Vagina (tissue), 2 donors: ENCODE data around the gene LRRC43. TPM values are rescaled to one million over a fixed set of nuclear protein-coding genes. Genes with fewer than 3 reads are reported as not detected.

ENCODE experiments used
- DNase-seq, 2 donors: peaks; one replicate each; pipeline ENCODE4 v3.0.0-alpha.2; 2017; ENCODE audit errors: extremely low spot score in 2 of 2
- H3K27ac ChIP-seq: fragments of 200-600 bp; sonication (generic); one replicate; pipeline ENCODE4 v1.5.1; 2019
- H3K27me3 ChIP-seq: fragments of 200-600 bp; sonication (generic); one replicate; pipeline ENCODE4 v1.5.1; 2019
- H3K36me3 ChIP-seq, 2 donors: fragments of 200-600 bp; sonication (generic); one replicate each; pipeline ENCODE4 v1.5.1; 2017 to 2019
- H3K4me1 ChIP-seq: fragments of 200-600 bp; sonication (generic); one replicate; pipeline ENCODE4 v1.5.1; 2019
- H3K4me3 ChIP-seq, 2 donors: fragments of 200-600 bp; sonication (generic); 1 replicate in 1 of 2; 2 replicates in 1 of 2; pipeline ENCODE4 v1.5.1; 2016 to 2019
- H3K9me3 ChIP-seq: fragments of 200-600 bp; sonication (generic); one replicate; pipeline ENCODE4 v1.5.1; 2019
- CTCF ChIP-seq, 3 experiments: fragments of 450-650 bp in 2 of 3; fragments of 200-600 bp in 1 of 3; sonication (generic) in 1 of 3; IDR thresholded peaks; one replicate each; pipeline ENCODE4 v1.5.1; 2017 to 2019; ENCODE audit warnings: antibody characterized with exemption in 3 of 3, mild to moderate bottlenecking in 2 of 3, moderate library complexity in 2 of 3
- POLR2A ChIP-seq, 2 donors: fragments of 450-650 bp; IDR thresholded peaks; one replicate each; pipeline ENCODE4 v1.6.1; 2017; ENCODE audit warnings: antibody characterized with exemption in 2 of 2, mild to moderate bottlenecking in 2 of 2, moderate library complexity in 2 of 2
- POLR2AphosphoS5 ChIP-seq, 2 donors: sonication (generic); formaldehyde crosslinking; IDR thresholded peaks; one replicate each; pipeline ENCODE4 v1.9.0; 2017; ENCODE audit warnings: antibody characterized with exemption in 2 of 2, mild to moderate bottlenecking in 2 of 2, low read depth in 1 of 2; ENCODE audit not compliant: insufficient read depth in 1 of 2
- intact Hi-C: fragments of 100-400 bp; cut with DNase I; formaldehyde crosslinking; loops from one replicate; pipeline ENCODE4 v1.15.1; 2023
- total RNA-seq: library from RNA; depleted of rRNA; stranded (reverse); fragments of >200 nt; gene quantifications from one replicate; pipeline ENCODE4 v1.2.3, GENCODE V29; 2016

The LRRC43 gene
- total RNA-seq, 1 donor from 2014 or later = not detected

- H3K27ac ChIP-seq = no peak overlapping the region
- H3K4me3 ChIP-seq = no peak overlapping the region
- peaks cover 9% of the 10 kb centered on the region for H3K4me1 ChIP-seq
- H3K9me3 ChIP-seq = no peaks in the 10 kb centered on the region
- H3K36me3 ChIP-seq = no peaks in the 10 kb centered on the region
- no peaks in the 10 kb centered on the region for H3K27me3 ChIP-seq
- no peak for TF ChIP-seq POLR2AphosphoS5 (IDR thresholded peaks at IDR 0.05; ENCODE audit: insufficient read depth in 1 of 2, low read depth in 1 of 2)
- no peak for TF ChIP-seq CTCF (IDR thresholded peaks at IDR 0.05)
- TF ChIP-seq POLR2A (IDR thresholded peaks at IDR 0.05) = no peak
- intact Hi-C loops = no loop called here
- DNase-seq = no peak
Observed at GRCh38 chr12:122184517-122184916, 1.6 kb downstream of the LRRC43 start.

DNA sequence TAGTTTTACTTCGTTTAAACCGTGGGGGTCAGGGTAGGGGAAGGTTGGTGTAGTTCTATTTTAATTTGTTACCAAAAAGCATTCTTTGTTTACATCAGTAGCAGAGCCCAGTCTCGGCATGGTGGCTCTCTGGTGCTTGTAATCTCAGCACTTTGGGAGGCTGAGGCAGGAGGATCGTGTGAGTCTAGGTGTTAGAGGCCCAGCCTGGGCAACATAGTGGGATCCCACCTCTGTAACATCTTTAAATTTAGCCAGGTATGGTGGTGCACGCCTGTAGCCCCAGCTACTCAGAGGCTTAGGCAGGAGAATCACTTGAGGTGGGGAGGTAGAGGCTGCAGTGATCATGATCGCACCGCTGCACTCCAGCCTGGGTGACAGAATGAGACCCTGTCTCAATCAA, 2.2 kb downstream of the LRRC43 start:
- no peaks in the 10 kb centered on the region for H3K36me3 ChIP-seq
- H3K27ac ChIP-seq = no peak overlapping the region
- H3K4me3 ChIP-seq = no peak overlapping the region
- H3K4me1 ChIP-seq = peaks cover 9% of the 10 kb centered on the region
- no peaks in the 10 kb centered on the region for H3K27me3 ChIP-seq
- DNase-seq = no peak
- no peaks in the 10 kb centered on the region for H3K9me3 ChIP-seq
- no peak for TF ChIP-seq CTCF (IDR thresholded peaks at IDR 0.05)
- no peak for TF ChIP-seq POLR2A (IDR thresholded peaks at IDR 0.05)
- no peak for TF ChIP-seq POLR2AphosphoS5 (IDR thresholded peaks at IDR 0.05; ENCODE audit: insufficient read depth in 1 of 2, low read depth in 1 of 2)
- intact Hi-C loops = no loop called here

- peaks cover 9% of the 10 kb centered on the region for H3K4me1 ChIP-seq
- H3K27me3 ChIP-seq = no peaks in the 10 kb centered on the region
- H3K36me3 ChIP-seq = no peaks in the 10 kb centered on the region
- TF ChIP-seq CTCF (IDR thresholded peaks at IDR 0.05) (no peak), POLR2AphosphoS5 (IDR thresholded peaks at IDR 0.05; ENCODE audit: insufficient read depth in 1 of 2, low read depth in 1 of 2) (no peak), POLR2A (IDR thresholded peaks at IDR 0.05) (no peak)
- H3K9me3 ChIP-seq = no peaks in the 10 kb centered on the region
- no peak for DNase-seq
- intact Hi-C loops = no loop called here
- no peak overlapping the region for H3K27ac ChIP-seq
- H3K4me3 ChIP-seq = no peak overlapping the region
Observed at GRCh38 chr12:122185494-122186082, 2.7 kb downstream of the LRRC43 start.

GRCh38 chr12:122187466-122187865, 4.5 kb downstream of the LRRC43 start:
- intact Hi-C loops = no loop called here
- no peaks in the 10 kb centered on the region for H3K9me3 ChIP-seq
- H3K4me3 ChIP-seq = no peak overlapping the region
- H3K36me3 ChIP-seq = no peaks in the 10 kb centered on the region
- no peaks in the 10 kb centered on the region for H3K27me3 ChIP-seq
- H3K27ac ChIP-seq = no peak overlapping the region
- H3K4me1 ChIP-seq = peaks cover 9% of the 10 kb centered on the region
- DNase-seq = no peak
- TF ChIP-seq CTCF (IDR thresholded peaks at IDR 0.05) = no peak
- TF ChIP-seq POLR2AphosphoS5 (IDR thresholded peaks at IDR 0.05; ENCODE audit: insufficient read depth in 1 of 2, low read depth in 1 of 2) = no peak
- no peak for TF ChIP-seq POLR2A (IDR thresholded peaks at IDR 0.05)

- Histone ChIP-seq H3K9me3 (no peaks in the 10 kb centered on the region), H3K4me1 (no peaks in the 10 kb centered on the region), H3K36me3 (no peaks in the 10 kb centered on the region), H3K4me3 (no peak overlapping the region), H3K27me3 (no peaks in the 10 kb centered on the region), H3K27ac (no peak overlapping the region)
- no peak for DNase-seq
- intact Hi-C loops = no loop called here
- TF ChIP-seq CTCF (IDR thresholded peaks at IDR 0.05) = no peak
- no peak for TF ChIP-seq POLR2AphosphoS5 (IDR thresholded peaks at IDR 0.05; ENCODE audit: insufficient read depth in 1 of 2, low read depth in 1 of 2)
- no peak for TF ChIP-seq POLR2A (IDR thresholded peaks at IDR 0.05)
Observed at GRCh38 chr12:122189626-122190475, 6.9 kb downstream of the LRRC43 start.
